ENCODE data around the gene FOXL3.

The FOXL3 gene

GRCh38 chr7:338295-339061 is 48.5 kb downstream of the FOXL3 start:
- no peak for DNase-seq (ENCODE audit: low spot score)

- DNase-seq (ENCODE audit: low spot score), result no peak
These were observed 49.0 kb downstream of the FOXL3 start for GRCh38 chr7:339062-339342.

- no peak for DNase-seq (ENCODE audit: low spot score)
These were observed 49.7 kb downstream of the FOXL3 start for GRCh38 chr7:339696-340095.

- DNase-seq (ENCODE audit: low spot score), result no peak
These were observed 50.4 kb downstream of the FOXL3 start for GRCh38 chr7:340200-340937.

All from HuH-7 (cell line).